ENCODE measurements around the gene FOXA3.

GRCh38 chr19:45922281-45922680 is 58.2 kb downstream of the FOXA3 start:
- 0 out of 2 replicates have a peak, but pooled peaks have one; percentile 22 for TF ChIP-seq CTCF (conservative IDR thresholded peaks at IDR 0.05; ENCODE audit: low read depth, low read length)
- no peak for TF ChIP-seq EZH2 (IDR thresholded peaks at IDR 0.05; ENCODE audit: borderline replicate concordance, low read depth, low read length, poor library complexity, severe bottlenecking)
